K562 (cell line): ENCODE results near the gene MITD1. TPM values are rescaled to one million over a fixed set of nuclear protein-coding genes. Genes with fewer than 3 reads are reported as not detected.

ENCODE experiments used
- ATAC-seq: fragments of 200-7000 bp; cut with Tn5 transposase; 3 replicates; pipeline ENCODE4 v1.9.1; 2020; ENCODE audit warnings: moderate library complexity
- BruUV-seq: library from RNA; stranded (reverse); fragments of 400-500 nt; replicated peaks from 2 replicates; lab custom pipeline; 2021; lab: Mats Ljungman, UMichigan
- CTCF ChIA-PET: fragments of 300-600 bp; formaldehyde crosslinking; extraction: SDS; loops from one replicate; lab custom pipeline; 2021; ENCODE audit warnings: low intra/inter-chr PET ratio; lab: Yijun Ruan, JAX
- POLR2A ChIA-PET: fragments of 300-600, 350-650 bp; sonication (Branson Sonifier 250); formaldehyde crosslinking; extraction: SDS; loops from one replicate; lab custom pipeline; 2021; ENCODE audit warnings: antibody characterized with exemption, inconsistent platforms; lab: Yijun Ruan, JAX
- DNase-seq, 4 experiments: peaks; one replicate each; pipeline versions ENCODE4 v3.0.0 to v3.0.0-alpha.2; 2011 to 2018; ENCODE audit warnings: low spot score in 3 of 4, mixed read lengths in 3 of 4; ENCODE audit errors: extremely low read depth in 1 of 4
- FAIRE-seq: peaks from 2 replicates; lab custom pipeline; 2011; peaks lifted over from hg19 to GRCh38; lab: Jason Lieb, UNC
- H2AFZ ChIP-seq: 2 replicates; pipeline ENCODE4 v1.6.0; 2011; ENCODE audit warnings: low read depth, low read length, control low read depth, inconsistent platforms
- H3K27ac ChIP-seq: fragments of 200-600 bp; 3 replicates; pipeline ENCODE4 v1.8.0; 2011; ENCODE audit warnings: low read depth, mild to moderate bottlenecking, control low read depth, inconsistent platforms, low read length, moderate library complexity, mixed read lengths; ENCODE audit errors: extremely low read depth
- H3K27me3 ChIP-seq, 2 experiments: fragments of 300-600 bp in 1 of 2; 2 replicates in 1 of 2; 3 replicates in 1 of 2; pipeline versions ENCODE4 v1.6.0 to v1.8.0; 2011; ENCODE audit warnings: inconsistent platforms in 2 of 2, low read length in 2 of 2, mild to moderate bottlenecking in 1 of 2, mixed read lengths in 1 of 2, moderate library complexity in 1 of 2; ENCODE audit not compliant: control insufficient read depth in 2 of 2, insufficient read depth in 2 of 2
- H3K36me3 ChIP-seq: fragments of 300-600 bp; 3 replicates; pipeline ENCODE4 v1.8.0; 2011; ENCODE audit warnings: mild to moderate bottlenecking, low read length, inconsistent platforms; ENCODE audit not compliant: control insufficient read depth, insufficient read depth
- H3K4me1 ChIP-seq, 2 experiments: fragments of 200-600 bp in 1 of 2; replicated peaks in 1 of 2; 2 replicates in 1 of 2; 3 replicates in 1 of 2; pipeline versions ENCODE4 v1.5.1 to v1.8.0; 2011; ENCODE audit warnings: inconsistent platforms in 2 of 2, low read length in 2 of 2, mild to moderate bottlenecking in 1 of 2, mixed read lengths in 1 of 2, moderate library complexity in 1 of 2; ENCODE audit not compliant: control insufficient read depth in 2 of 2, insufficient read depth in 2 of 2
- H3K4me2 ChIP-seq: 2 replicates; pipeline ENCODE4 v1.6.1; 2011; ENCODE audit warnings: low read length, control low read depth, inconsistent platforms, mixed read lengths; ENCODE audit not compliant: insufficient read depth
- H3K4me3 ChIP-seq: fragments of 200-600 bp; sonication (generic), shearing (Covaris generic); 2 replicates; pipeline ENCODE4 v1.5.1; 2016; ENCODE audit warnings: control low read depth, inconsistent platforms
- H3K79me2 ChIP-seq: fragments of 200-600 bp; 3 replicates; pipeline ENCODE4 v1.8.0; 2011; ENCODE audit warnings: low read length, inconsistent platforms; ENCODE audit not compliant: control insufficient read depth, insufficient read depth
- H3K9ac ChIP-seq, 2 experiments: 2 replicates each; pipeline versions ENCODE4 v1.6.0 to v1.6.1; 2011; ENCODE audit warnings: low read depth in 2 of 2, low read length in 2 of 2, control low read depth in 1 of 2, inconsistent platforms in 1 of 2, mild to moderate bottlenecking in 1 of 2, mixed read lengths in 1 of 2; ENCODE audit not compliant: insufficient read depth in 1 of 2
- H3K9me1 ChIP-seq: one replicate; pipeline ENCODE4 v1.6.0; 2011; ENCODE audit warnings: inconsistent platforms, mild to moderate bottlenecking, low read length, moderate library complexity; ENCODE audit not compliant: control insufficient read depth, insufficient read depth
- H3K9me3 ChIP-seq: replicated peaks from 2 replicates; pipeline ENCODE4 v1.5.1; 2011; ENCODE audit warnings: low read depth, low read length, inconsistent platforms; ENCODE audit not compliant: control insufficient read depth, insufficient read depth
- H4K20me1 ChIP-seq: replicated peaks from 2 replicates; pipeline ENCODE4 v1.6.1; 2011; ENCODE audit warnings: low read length, inconsistent platforms, mixed read lengths; ENCODE audit not compliant: control insufficient read depth, insufficient read depth
- GTF3C2 ChIP-seq: IDR thresholded peaks from 3 replicates; pipeline ENCODE4 v1.6.1; 2011; ENCODE audit warnings: borderline replicate concordance, mild to moderate bottlenecking, moderate library complexity; ENCODE audit not compliant: insufficient read length; ENCODE audit errors: extremely low read depth
- HINFP ChIP-seq: fragments of 450-650 bp; conservative IDR thresholded peaks from 2 replicates; pipeline ENCODE4 v1.6.1; 2016; ENCODE audit warnings: missing genetic modification characterization, low read depth, mild to moderate bottlenecking, control low read depth, missing compliant biosample characterization
- KDM1A ChIP-seq, 2 experiments: fragments of 450-650 bp; IDR thresholded peaks; 2 replicates each; pipeline ENCODE4 v1.6.1; 2016; ENCODE audit warnings: mild to moderate bottlenecking in 2 of 2
- RFX7 ChIP-seq: fragments of 250-450 bp; sonication (Bioruptor Pico); IDR thresholded peaks from 2 replicates; pipeline ENCODE4 v1.5.1; 2021; ENCODE audit warnings: mild to moderate bottlenecking
- ZBTB34 ChIP-seq: fragments of 250-450 bp; sonication (Bioruptor Pico); IDR thresholded peaks from 2 replicates; pipeline ENCODE4 v1.8.0; 2021; ENCODE audit warnings: mild to moderate bottlenecking, moderate library complexity
- ZNF134 ChIP-seq: fragments of 250-450 bp; sonication (Bioruptor Pico); conservative IDR thresholded peaks from 2 replicates; pipeline ENCODE4 v1.4.0; 2020
- ZNF316 ChIP-seq: fragments of 450-650 bp; IDR thresholded peaks from 2 replicates; pipeline ENCODE4 v1.6.1; 2016
- WGBS: fragments of 100-300 bp; shearing (Covaris generic); methylation state at CpG from one replicate; pipeline ENCODE4 v1.1.6; 2016; ENCODE audit warnings: low coverage, mixed read lengths; ENCODE audit not compliant: insufficient coverage; ENCODE audit errors: missing lambda C conversion rate; 5-methylcytosine and 5-hydroxymethylcytosine counted together
- in situ Hi-C: fragments of 300-500 bp; cut with MboI; formaldehyde crosslinking; loops from 4 replicates; pipeline ENCODE4 v1.15.0; 2018; ENCODE audit warnings: inconsistent platforms, mixed read lengths
- intact Hi-C: fragments of 100-400 bp; cut with micrococcal nuclease; formaldehyde crosslinking; loops from 2 replicates; pipeline ENCODE4 v1.14.2; 2022
- polyA plus RNA-seq, 8 experiments: library from polyadenylated mRNA; depleted of rRNA in 4 of 8; stranded (reverse) in 5 of 8; unstranded in 3 of 8; fragments of >200 nt; fragmentation: Nextera tagmentation in 2 of 8; fragmentation: Illumina TruSeq in 1 of 8; extraction: Ambion mirVana in 2 of 8; extraction: Trizol in 1 of 8; gene quantifications; 2 replicates each; pipeline versions ENCODE4 v1.2.1 to v1.2.3, GENCODE V29; 2011 to 2014; ENCODE audit warnings: inconsistent platforms in 1 of 8, missing spikeins in 1 of 8
- total RNA-seq, 7 experiments: library from RNA; depleted of rRNA in 6 of 7; stranded (reverse); fragments of >200 nt in 6 of 7; fragmentation: Illumina TruSeq in 2 of 7; extraction: Trizol in 2 of 7; gene quantifications; 2 replicates each; pipeline versions ENCODE4 v1.2.1 to v1.2.3, GENCODE V29; 2011 to 2021; ENCODE audit warnings: low replicate concordance in 1 of 7

The MITD1 gene
- total and polyA plus RNA-seq, 9 of the 15 experiments (the other 6 are each of a cell fraction or from before 2014, with no cell fraction given) = 19.6 to 71.8 (median 43.2) TPM

- 0% methylated on average over 4 of the region's 4 CpGs for WGBS
Measured at GRCh38 chr2:99181624-99182000, 754 bp upstream of the MITD1 start.

More at GRCh38 chr2:99181624-99182000, 754 bp upstream of the MITD1 start:
- peak overlapping the region; percentile 88 for H3K27ac ChIP-seq
- H3K9me1 ChIP-seq = no peaks in the 10 kb centered on the region
- H3K4me2 ChIP-seq = peak overlapping the region; percentile 89
- BruUV-seq = no TSS peak
- 0 out of 2 replicates have a peak, but pooled peaks have one; percentile 9 for TF ChIP-seq HINFP
- TF ChIP-seq RFX7 (CRISPR knock-in tag) = no peak
- TF ChIP-seq GTF3C2 = no peak
- no peak for TF ChIP-seq KDM1A (IDR thresholded peaks at IDR 0.05)
- no peak for TF ChIP-seq ZBTB34 (CRISPR knock-in tag)
- no peak for TF ChIP-seq ZNF316
- no peak for TF ChIP-seq ZNF134 (CRISPR knock-in tag)
- in situ Hi-C loops (no loop called here), intact Hi-C loops (loop anchor here (1.0 to 2.0 kb wide), 2 partner anchors 155 to 309 kb away; partner anchors contain the start of genes REV1 and TXNDC9)
- ATAC-seq (peak; percentile 47), DNase-seq (peak in 1 of 4 experiments; percentile 30), FAIRE-seq (no peak)
- H3K27me3 ChIP-seq = no peaks in the 10 kb centered on the region
- POLR2A ChIA-PET = interaction anchor here (0.6 to 1.3 kb wide), 4 partner anchors 12 to 1216 kb away, joined by 3 read pairs; partner anchors contain the start of genes LIPT1 and TSGA10
- CTCF ChIA-PET = interaction anchor here (0.6 kb wide), 1 partner anchor 300 kb away, joined by 3 read pairs; no protein-coding TSS in a partner anchor
- H3K9me3 ChIP-seq = no peaks in the 10 kb centered on the region
- H3K9ac ChIP-seq = peak overlapping the region; percentile 87 to 94
- peaks cover 77% of the 10 kb centered on the region for H3K79me2 ChIP-seq
- H3K4me3 ChIP-seq = peak overlapping the region; percentile 72
- H2AFZ ChIP-seq = peak overlapping the region; percentile 95
- peaks cover 0 to 14% of the 10 kb centered on the region in 2 experiments for H3K4me1 ChIP-seq
- H4K20me1 ChIP-seq = no peaks in the 10 kb centered on the region
- H3K36me3 ChIP-seq = peaks cover 30% of the 10 kb centered on the region
